GM23338 (cell line): ENCODE measurements around the gene NDUFA6. TPM values are rescaled to one million over a fixed set of nuclear protein-coding genes. Genes with fewer than 3 reads are reported as not detected.
"Not testable (repeated sequence)": the region's sequence is repeated elsewhere in the genome, so short reads cannot be mapped to it uniquely, and the experiment has no call there.

ENCODE experiments used
- ATAC-seq: fragments of 200-7000 bp; cut with Tn5 transposase; 3 replicates; pipeline ENCODE4 v1.9.1; 2020
- DNase-seq: peaks from one replicate; pipeline ENCODE4 v3.0.0-alpha.2; 2015; ENCODE audit warnings: low spot score
- H2AFZ ChIP-seq: fragments of 200-600 bp; sonication (generic); 2 replicates; pipeline ENCODE4 v1.8.0; 2016; ENCODE audit warnings: antibody characterized with exemption, mild to moderate bottlenecking, moderate library complexity
- H3F3A ChIP-seq: fragments of 200-600 bp; sonication (generic); replicated peaks from 2 replicates; pipeline ENCODE4 v1.8.0; 2017; ENCODE audit warnings: antibody characterized with exemption, mixed run types, low read depth
- H3K27ac ChIP-seq: fragments of 200-600 bp; sonication (generic); 2 replicates; pipeline ENCODE4 v1.6.1; 2016; ENCODE audit warnings: low read depth
- H3K27me3 ChIP-seq: fragments of 200-600 bp; sonication (generic); 2 replicates; pipeline ENCODE4 v1.8.0; 2016; ENCODE audit warnings: mild to moderate bottlenecking, mixed run types, moderate library complexity; ENCODE audit not compliant: insufficient read depth
- H3K36me3 ChIP-seq: fragments of 200-600 bp; sonication (generic); 2 replicates; pipeline ENCODE4 v1.8.0; 2016; ENCODE audit warnings: mild to moderate bottlenecking; ENCODE audit not compliant: insufficient read depth
- H3K4me1 ChIP-seq: fragments of 200-600 bp; sonication (generic); 2 replicates; pipeline ENCODE4 v1.8.0; 2016; ENCODE audit warnings: mild to moderate bottlenecking, moderate library complexity; ENCODE audit not compliant: insufficient read depth
- H3K4me2 ChIP-seq: fragments of 200-600 bp; sonication (generic); 2 replicates; pipeline ENCODE4 v1.7.1; 2017; ENCODE audit warnings: mixed run types
- H3K4me3 ChIP-seq: fragments of 200-600 bp; sonication (generic); 2 replicates; pipeline ENCODE4 v1.6.1; 2016; ENCODE audit warnings: mixed run types
- H3K79me2 ChIP-seq: fragments of 200-600 bp; sonication (generic); replicated peaks from 2 replicates; pipeline ENCODE4 v1.8.0; 2017; ENCODE audit warnings: mild to moderate bottlenecking; ENCODE audit not compliant: insufficient read depth
- H3K9me2 ChIP-seq: fragments of 200-600 bp; sonication (generic); 2 replicates; pipeline ENCODE4 v1.8.0; 2017; ENCODE audit not compliant: insufficient read depth
- H4K20me1 ChIP-seq: fragments of 200-600 bp; sonication (generic); replicated peaks from 2 replicates; pipeline ENCODE4 v1.8.0; 2017; ENCODE audit warnings: mild to moderate bottlenecking; ENCODE audit not compliant: insufficient read depth
- H3K27ac Mint-ChIP-seq: 2 replicates; pipeline ENCODE4 v1.8.0; 2020; ENCODE audit warnings: inconsistent platforms, mild to moderate bottlenecking, moderate library complexity, mixed read lengths
- H3K27me3 Mint-ChIP-seq: 3 replicates; pipeline ENCODE4 v1.8.0; 2022; ENCODE audit warnings: low read depth, mild to moderate bottlenecking, moderate library complexity, mixed read lengths, inconsistent platforms; ENCODE audit not compliant: insufficient read depth, poor library complexity
- H3K36me3 Mint-ChIP-seq: 3 replicates; pipeline ENCODE4 v1.8.0; 2021; ENCODE audit warnings: low read depth, mild to moderate bottlenecking, inconsistent platforms, moderate library complexity, mixed read lengths
- H3K4me1 Mint-ChIP-seq: 3 replicates; pipeline ENCODE4 v1.8.0; 2020; ENCODE audit warnings: mild to moderate bottlenecking, inconsistent platforms, mixed read lengths
- H3K4me3 Mint-ChIP-seq: 3 replicates; pipeline ENCODE4 v1.8.0; 2021; ENCODE audit warnings: moderate library complexity, mild to moderate bottlenecking, inconsistent platforms, mixed read lengths
- H3K9me3 Mint-ChIP-seq: 3 replicates; pipeline ENCODE4 v1.8.0; 2020; ENCODE audit warnings: moderate library complexity, mild to moderate bottlenecking, inconsistent platforms, mixed read lengths
- CREB1 ChIP-seq: fragments of 250-450 bp; sonication (Bioruptor Pico); IDR thresholded peaks from 2 replicates; pipeline ENCODE4 v1.5.0; 2020; ENCODE audit warnings: low read depth, mild to moderate bottlenecking, moderate library complexity
- NANOG ChIP-seq: IDR thresholded peaks from 2 replicates; pipeline ENCODE4 v1.6.1; 2016; ENCODE audit warnings: antibody characterized with exemption, borderline replicate concordance
- STAT1 ChIP-seq: IDR thresholded peaks from one replicate; pipeline ENCODE4 v1.6.1; 2016; ENCODE audit warnings: antibody characterized with exemption; ENCODE audit not compliant: unreplicated experiment
- ZNF331 ChIP-seq: fragments of 250-450 bp; sonication (Bioruptor Pico); IDR thresholded peaks from 2 replicates; pipeline ENCODE4 v1.5.0; 2020; ENCODE audit warnings: low read depth, mild to moderate bottlenecking, moderate library complexity
- polyA plus RNA-seq: library from polyadenylated mRNA; unstranded; fragments of >200 nt; fragmentation: Nextera tagmentation; extraction: Ambion mirVana; gene quantifications from 2 replicates; pipeline ENCODE4 v1.2.1, GENCODE V29; 2016
- total RNA-seq: library from RNA; depleted of rRNA; stranded (reverse); fragments of >200 nt; shearing (Covaris generic); gene quantifications from 2 replicates; pipeline ENCODE4 v1.2.3, GENCODE V29; 2014
- TF ChIP-seq, protein P1 (sequence below), 2 experiments: fragments of 200-600 bp in 1 of 2; sonication (generic) in 1 of 2; conservative IDR thresholded peaks; 2 replicates each; pipeline versions ENCODE4 v1.5.1 to v1.6.1; 2016 to 2017; ENCODE audit warnings: antibody characterized with exemption in 2 of 2, low read depth in 2 of 2, mild to moderate bottlenecking in 2 of 2, moderate library complexity in 1 of 2

Gene NDUFA6
- total and polyA plus RNA-seq, 2 experiments from 2014 or later = 69.8 to 433 TPM

DNA sequence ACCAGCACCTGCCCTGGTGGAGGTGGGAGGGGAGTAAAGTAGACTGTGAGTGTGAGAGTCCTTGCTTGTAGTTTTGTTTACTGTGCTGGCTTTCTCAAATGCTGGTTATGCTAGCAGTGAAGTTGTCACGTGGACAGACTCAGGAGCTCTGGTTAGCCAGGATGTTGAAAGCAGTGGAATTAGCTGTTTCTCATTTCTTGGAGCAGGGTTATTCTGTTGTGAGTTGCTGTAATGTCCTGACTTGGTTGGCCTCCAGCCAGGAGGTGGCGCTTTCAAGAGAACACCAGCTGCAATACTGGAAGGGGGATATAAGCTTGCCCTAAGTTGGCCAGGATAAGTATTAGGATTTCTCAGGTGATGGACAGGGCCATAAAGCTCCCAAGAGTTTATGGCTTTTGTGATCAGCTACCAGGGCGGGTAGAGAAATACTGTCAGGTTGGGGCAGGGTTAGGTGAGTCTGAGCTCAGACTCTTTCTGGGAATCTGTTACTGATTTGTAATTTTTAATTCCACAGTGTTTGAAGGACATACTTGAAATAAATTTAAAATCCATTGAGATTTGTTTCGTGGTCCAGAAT lies 26.4 kb upstream of the NDUFA6 start:
- no peak overlapping the region for H3K4me3 ChIP-seq
- DNase-seq (peak; percentile 64), ATAC-seq (peak; percentile 73)
- Mint-ChIP-seq H3K4me3 (no peak overlapping the region), H3K27ac (no peak overlapping the region), H3K9me3 (peaks cover 37% of the 10 kb centered on the region), H3K27me3 (peaks cover 8% of the 10 kb centered on the region), H3K4me1 (peaks cover 7% of the 10 kb centered on the region; the same call in 2 of the 3 replicates), H3K36me3 (peaks cover 24% of the 10 kb centered on the region; the same call in 2 of the 3 replicates)
- H3K9me2 ChIP-seq = no peaks in the 10 kb centered on the region
- no peak overlapping the region for H3K27ac ChIP-seq
- no peaks in the 10 kb centered on the region for H3F3A ChIP-seq
- H3K36me3 ChIP-seq = peaks cover 3% of the 10 kb centered on the region; the same call in 1 of the 2 replicates
- no peaks in the 10 kb centered on the region for H3K4me1 ChIP-seq
- H3K79me2 ChIP-seq = no peaks in the 10 kb centered on the region
- H2AFZ ChIP-seq = no peak overlapping the region
- TF ChIP-seq, protein P1, sequence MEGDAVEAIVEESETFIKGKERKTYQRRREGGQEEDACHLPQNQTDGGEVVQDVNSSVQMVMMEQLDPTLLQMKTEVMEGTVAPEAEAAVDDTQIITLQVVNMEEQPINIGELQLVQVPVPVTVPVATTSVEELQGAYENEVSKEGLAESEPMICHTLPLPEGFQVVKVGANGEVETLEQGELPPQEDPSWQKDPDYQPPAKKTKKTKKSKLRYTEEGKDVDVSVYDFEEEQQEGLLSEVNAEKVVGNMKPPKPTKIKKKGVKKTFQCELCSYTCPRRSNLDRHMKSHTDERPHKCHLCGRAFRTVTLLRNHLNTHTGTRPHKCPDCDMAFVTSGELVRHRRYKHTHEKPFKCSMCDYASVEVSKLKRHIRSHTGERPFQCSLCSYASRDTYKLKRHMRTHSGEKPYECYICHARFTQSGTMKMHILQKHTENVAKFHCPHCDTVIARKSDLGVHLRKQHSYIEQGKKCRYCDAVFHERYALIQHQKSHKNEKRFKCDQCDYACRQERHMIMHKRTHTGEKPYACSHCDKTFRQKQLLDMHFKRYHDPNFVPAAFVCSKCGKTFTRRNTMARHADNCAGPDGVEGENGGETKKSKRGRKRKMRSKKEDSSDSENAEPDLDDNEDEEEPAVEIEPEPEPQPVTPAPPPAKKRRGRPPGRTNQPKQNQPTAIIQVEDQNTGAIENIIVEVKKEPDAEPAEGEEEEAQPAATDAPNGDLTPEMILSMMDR (conservative IDR thresholded peaks at IDR 0.05; ENCODE audit: low read depth in 2 of 2) = peak; percentile 71 to 79
- TF ChIP-seq NANOG = no peak
- H4K20me1 ChIP-seq = no peaks in the 10 kb centered on the region
- H3K4me2 ChIP-seq = no peak overlapping the region
- H3K27me3 ChIP-seq = no peaks in the 10 kb centered on the region

DNA sequence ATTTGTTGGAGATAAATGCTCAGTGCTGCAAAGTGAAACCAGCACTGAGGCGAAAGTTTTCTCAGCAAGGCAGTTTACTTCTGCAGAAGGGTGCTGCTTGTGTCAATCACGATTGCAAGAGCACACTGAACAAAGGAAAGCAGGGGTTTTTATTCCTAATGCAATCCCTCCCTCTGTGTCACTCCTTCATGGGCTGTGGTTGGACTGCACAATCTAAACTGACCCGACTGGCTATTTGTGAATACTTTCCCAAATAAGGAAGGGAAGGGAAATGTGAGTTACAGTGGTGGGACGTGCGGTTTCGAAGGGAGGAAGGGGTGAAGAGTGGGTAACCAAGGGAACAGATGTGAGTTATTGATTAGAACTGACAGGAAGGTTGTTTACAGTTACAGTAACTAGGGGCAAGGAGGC lies 24.9 kb upstream of the NDUFA6 start:
- H3K27me3 ChIP-seq, H3K27ac ChIP-seq, H3K4me3 ChIP-seq, H3K27ac Mint-ChIP-seq, H3K36me3 ChIP-seq, H3K4me1 Mint-ChIP-seq, DNase-seq, H3K27me3 Mint-ChIP-seq, H3K4me3 Mint-ChIP-seq, H2AFZ ChIP-seq, H3F3A ChIP-seq, H4K20me1 ChIP-seq, H3K79me2 ChIP-seq, ATAC-seq, H3K9me2 ChIP-seq, H3K4me1 ChIP-seq, H3K4me2 ChIP-seq: not testable (repeated sequence)
- H3K36me3 Mint-ChIP-seq = peaks cover 24% of the 10 kb centered on the region; the same call in 2 of the 3 replicates
- H3K9me3 Mint-ChIP-seq = peaks cover 37% of the 10 kb centered on the region

DNA sequence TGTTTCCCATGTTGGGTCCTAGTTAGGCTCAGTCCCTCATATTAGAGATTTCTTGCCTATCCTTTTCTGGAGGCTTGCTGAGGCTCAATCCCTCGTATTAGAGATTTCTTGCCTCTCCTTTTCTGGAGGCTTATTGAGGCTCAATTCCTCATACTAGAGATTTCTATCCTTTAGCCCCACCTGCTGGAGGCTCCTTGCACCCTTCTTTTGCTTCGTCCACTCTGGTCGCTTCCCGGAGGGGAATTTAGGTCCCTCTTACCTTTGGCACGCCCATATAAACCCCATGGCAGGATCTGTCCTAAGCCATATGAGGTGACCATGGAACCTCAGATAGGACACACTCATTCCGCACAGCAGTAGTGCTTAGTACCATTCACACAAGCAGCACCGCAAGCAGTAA lies 24.1 kb upstream of the NDUFA6 start:
- H3K79me2 ChIP-seq = no peaks in the 10 kb centered on the region
- no peak overlapping the region for H3K27ac Mint-ChIP-seq
- H3F3A ChIP-seq = no peaks in the 10 kb centered on the region
- TF ChIP-seq STAT1 (no peak), CREB1 (CRISPR knock-in tag) (no peak), ZNF331 (CRISPR knock-in tag) (no peak)
- TF ChIP-seq, protein P1 (conservative IDR thresholded peaks at IDR 0.05; ENCODE audit: low read depth in 2 of 2) = peak; percentile 65 to 71
- H3K27me3 ChIP-seq = no peaks in the 10 kb centered on the region
- no peak overlapping the region for H3K27ac ChIP-seq
- H3K4me2 ChIP-seq = no peak overlapping the region
- H3K36me3 Mint-ChIP-seq = peaks cover 24% of the 10 kb centered on the region; the same call in 2 of the 3 replicates
- ATAC-seq (no peak), DNase-seq (peak; percentile 86)
- H4K20me1 ChIP-seq = no peaks in the 10 kb centered on the region
- H3K9me3 Mint-ChIP-seq = peaks cover 37% of the 10 kb centered on the region
- peaks cover under 1% of the 10 kb centered on the region; the same call in 1 of the 3 replicates for H3K4me1 Mint-ChIP-seq
- H3K27me3 Mint-ChIP-seq = peaks cover 8% of the 10 kb centered on the region
- H3K4me3 ChIP-seq = no peak overlapping the region
- H3K4me3 Mint-ChIP-seq = no peak overlapping the region
- no peaks in the 10 kb centered on the region for H3K9me2 ChIP-seq
- peaks cover 3% of the 10 kb centered on the region; the same call in 1 of the 2 replicates for H3K36me3 ChIP-seq
- no peak overlapping the region for H2AFZ ChIP-seq
- H3K4me1 ChIP-seq = no peaks in the 10 kb centered on the region
